ENCODE data around the gene RNASEH2A.

GRCh38 chr19:12778017-12778904 is 28.1 kb upstream of the RNASEH2A start:
- TF ChIP-seq CTCF (conservative IDR thresholded peaks at IDR 0.05; ENCODE audit: low read depth, low read length) (no peak), POLR2A (IDR thresholded peaks at IDR 0.05; ENCODE audit: low read depth, low read length) (peak; percentile 72), RFX5 (IDR thresholded peaks at IDR 0.05; ENCODE audit: low read depth, low read length) (no peak)
